Upper lobe of left lung (tissue), 6 donors: ENCODE results near the gene KIF6. TPM values are rescaled to one million over a fixed set of nuclear protein-coding genes. Genes with fewer than 3 reads are reported as not detected.
"Not testable (repeated sequence)": the region's sequence is repeated elsewhere in the genome, so short reads cannot be mapped to it uniquely, and the experiment has no call there.

Experiments
- ATAC-seq, 2 donors: fragments of 200-7000 bp; cut with Tn5 transposase; one replicate each; pipeline ENCODE4 v1.9.1; 2022; ENCODE audit warnings: mild to moderate bottlenecking in 2 of 2, moderate library complexity in 2 of 2; ENCODE audit not compliant: low FRiP score in 2 of 2
- DNase-seq, 2 donors: peaks; one replicate each; pipeline ENCODE4 v3.0.0-alpha.2; 2019 to 2020
- H3K27ac ChIP-seq, 4 donors: fragments of 200-600 bp; sonication (generic); one replicate each; pipeline ENCODE4 v1.5.1; 2016 to 2019
- H3K27me3 ChIP-seq, 4 donors: fragments of 200-600 bp; sonication (generic); one replicate each; pipeline ENCODE4 v1.5.1; 2017 to 2019
- H3K36me3 ChIP-seq, 4 donors: fragments of 200-600 bp; sonication (generic); one replicate each; pipeline ENCODE4 v1.5.1; 2016 to 2019
- H3K4me1 ChIP-seq, 4 donors: fragments of 200-600 bp; sonication (generic); one replicate each; pipeline ENCODE4 v1.5.1; 2018 to 2019
- H3K4me3 ChIP-seq, 4 donors: fragments of 200-600 bp; sonication (generic); one replicate each; pipeline ENCODE4 v1.5.1; 2017 to 2019; ENCODE audit warnings: mild to moderate bottlenecking in 2 of 4, moderate library complexity in 1 of 4
- H3K9me3 ChIP-seq, 4 donors: fragments of 200-600 bp; sonication (generic); one replicate each; pipeline ENCODE4 v1.5.1; 2018 to 2019
- EP300 ChIP-seq, 4 donors: sonication (generic); formaldehyde crosslinking; IDR thresholded peaks; one replicate each; pipeline ENCODE4 v1.5.1; 2017; ENCODE audit warnings: antibody characterized with exemption in 4 of 4, control low read depth in 2 of 4
- POLR2A ChIP-seq, 4 donors: fragments of 450-650 bp; IDR thresholded peaks; one replicate each; pipeline ENCODE4 v1.5.1; 2016 to 2017; ENCODE audit warnings: antibody characterized with exemption in 4 of 4, mild to moderate bottlenecking in 2 of 4
- POLR2AphosphoS5 ChIP-seq, 2 donors: sonication (generic); formaldehyde crosslinking; IDR thresholded peaks; one replicate each; pipeline ENCODE4 v1.5.1; 2017; ENCODE audit warnings: antibody characterized with exemption in 2 of 2
- WGBS, 2 donors: methylation state at CpG; one replicate each; pipeline ENCODE4 v1.1.5; 2017 to 2018; 5-methylcytosine and 5-hydroxymethylcytosine counted together
- total RNA-seq, 6 donors: library from RNA; depleted of rRNA in 4 of 6; stranded (reverse); fragments of >200 nt in 4 of 6; gene quantifications; one replicate each; pipeline versions ENCODE4 v1.1.0 to v1.2.1, GENCODE V29; 2016 to 2021
- TF ChIP-seq, protein P1 (sequence below), 6 experiments: fragments of 450-650 bp in 4 of 6; fragments of 200-600 bp in 2 of 6; sonication (generic) in 2 of 6; IDR thresholded peaks; one replicate each; pipeline ENCODE4 v1.5.1; 2016 to 2019; ENCODE audit warnings: antibody characterized with exemption in 6 of 6
- donor health status: DM: no; HTN: no; CAD: no; lungs with moderate emphysema.
- donor health status: DM: no; HTN: yes; CAD: no; lungs with severe emphysema.

KIF6 gene
- total RNA-seq, 6 donors from 2014 or later, result 0.55 to 7.9 (median 1.5) TPM

DNA sequence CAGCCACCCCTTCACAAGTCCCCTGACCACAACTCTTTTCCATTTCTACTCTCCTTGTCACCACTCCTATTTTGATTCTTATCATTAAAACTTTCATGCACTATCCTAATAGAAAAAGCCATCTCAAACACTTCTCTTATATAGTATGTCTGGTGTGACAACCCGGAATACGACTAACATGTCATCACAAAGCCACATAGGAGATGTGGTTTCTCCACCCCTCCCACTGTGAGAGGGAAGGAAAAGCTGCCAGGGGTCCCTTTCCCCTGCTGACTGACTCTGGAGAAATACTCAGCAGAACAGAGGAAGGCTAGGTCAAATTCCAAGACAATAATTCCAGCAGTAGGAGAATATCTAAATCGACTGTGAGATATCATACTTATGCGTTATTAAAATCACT is 209.7 kb downstream of the KIF6 start:
- no peak for DNase-seq
- 78 to 82% methylated on average over 4 of the region's 4 CpGs for WGBS, 2 donors
- H3K27me3 ChIP-seq, result no peaks in the 10 kb centered on the region
- H3K36me3 ChIP-seq, result no peaks in the 10 kb centered on the region
- no peak for ATAC-seq
- H3K9me3 ChIP-seq, result no peaks in the 10 kb centered on the region
- H3K27ac ChIP-seq, result no peak overlapping the region
- peaks cover 0 to 4% (median 1%) of the 10 kb centered on the region in 4 donors for H3K4me1 ChIP-seq
- TF ChIP-seq POLR2AphosphoS5 (IDR thresholded peaks at IDR 0.05) (no peak), POLR2A (IDR thresholded peaks at IDR 0.05) (no peak), EP300 (IDR thresholded peaks at IDR 0.05) (no peak)
- TF ChIP-seq, protein P1, sequence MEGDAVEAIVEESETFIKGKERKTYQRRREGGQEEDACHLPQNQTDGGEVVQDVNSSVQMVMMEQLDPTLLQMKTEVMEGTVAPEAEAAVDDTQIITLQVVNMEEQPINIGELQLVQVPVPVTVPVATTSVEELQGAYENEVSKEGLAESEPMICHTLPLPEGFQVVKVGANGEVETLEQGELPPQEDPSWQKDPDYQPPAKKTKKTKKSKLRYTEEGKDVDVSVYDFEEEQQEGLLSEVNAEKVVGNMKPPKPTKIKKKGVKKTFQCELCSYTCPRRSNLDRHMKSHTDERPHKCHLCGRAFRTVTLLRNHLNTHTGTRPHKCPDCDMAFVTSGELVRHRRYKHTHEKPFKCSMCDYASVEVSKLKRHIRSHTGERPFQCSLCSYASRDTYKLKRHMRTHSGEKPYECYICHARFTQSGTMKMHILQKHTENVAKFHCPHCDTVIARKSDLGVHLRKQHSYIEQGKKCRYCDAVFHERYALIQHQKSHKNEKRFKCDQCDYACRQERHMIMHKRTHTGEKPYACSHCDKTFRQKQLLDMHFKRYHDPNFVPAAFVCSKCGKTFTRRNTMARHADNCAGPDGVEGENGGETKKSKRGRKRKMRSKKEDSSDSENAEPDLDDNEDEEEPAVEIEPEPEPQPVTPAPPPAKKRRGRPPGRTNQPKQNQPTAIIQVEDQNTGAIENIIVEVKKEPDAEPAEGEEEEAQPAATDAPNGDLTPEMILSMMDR (IDR thresholded peaks at IDR 0.05), result no peak
- no peak overlapping the region for H3K4me3 ChIP-seq

DNA sequence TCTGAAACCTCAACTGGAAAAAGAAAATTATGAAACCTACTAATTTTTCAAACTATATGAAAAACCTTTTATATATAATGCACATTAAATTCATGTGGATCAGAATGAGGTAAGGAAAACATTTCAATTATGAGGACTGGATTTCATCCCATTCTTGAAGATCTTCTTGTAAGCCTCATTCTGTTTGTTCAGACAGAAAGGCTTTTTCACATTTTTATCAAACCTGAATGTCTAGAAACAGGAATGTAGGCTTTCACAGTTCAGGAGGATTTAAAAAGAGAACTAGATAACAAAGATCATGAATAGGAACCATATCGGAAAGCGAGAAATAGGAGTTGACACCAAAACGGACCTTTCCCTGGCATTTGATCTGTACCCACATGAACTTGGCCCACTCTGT is 210.2 kb downstream of the KIF6 start:
- WGBS, 2 donors, result 80 to 86% methylated on average over 3 of the region's 3 CpGs
- no peak for DNase-seq
- no peaks in the 10 kb centered on the region for H3K36me3 ChIP-seq
- H3K4me3 ChIP-seq, result no peak overlapping the region
- ATAC-seq, result no peak
- no peaks in the 10 kb centered on the region for H3K27me3 ChIP-seq
- H3K27ac ChIP-seq, result no peak overlapping the region
- peaks cover 0 to 4% (median 0%) of the 10 kb centered on the region in 4 donors for H3K4me1 ChIP-seq
- H3K9me3 ChIP-seq, result no peaks in the 10 kb centered on the region
- TF ChIP-seq, protein P1 (IDR thresholded peaks at IDR 0.05), result no peak
- TF ChIP-seq EP300 (IDR thresholded peaks at IDR 0.05) (no peak), POLR2AphosphoS5 (IDR thresholded peaks at IDR 0.05) (no peak), POLR2A (IDR thresholded peaks at IDR 0.05) (no peak)

DNA sequence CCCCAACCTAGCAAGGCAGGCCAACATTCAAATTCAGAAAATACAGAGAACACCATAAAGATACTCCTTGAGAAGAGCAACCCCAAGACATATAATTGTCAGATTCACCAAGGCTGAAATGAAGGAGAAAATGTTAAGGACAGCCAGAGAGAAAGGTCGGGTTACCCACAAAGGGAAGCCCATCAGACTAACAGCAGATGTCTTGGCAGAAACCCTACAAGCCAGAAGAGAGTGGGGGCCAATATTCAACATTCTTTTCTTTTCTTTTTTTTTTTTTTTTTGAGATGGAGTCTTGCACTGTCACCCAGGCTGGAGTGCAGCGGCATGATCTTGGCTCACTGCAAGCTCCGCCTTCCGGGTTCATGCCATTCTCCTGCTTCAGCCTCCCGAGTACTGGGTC is 215.4 kb downstream of the KIF6 start:
- not testable (repeated sequence) for H3K27me3 ChIP-seq, H3K4me1 ChIP-seq, DNase-seq, H3K36me3 ChIP-seq, ATAC-seq, H3K27ac ChIP-seq, H3K4me3 ChIP-seq, H3K9me3 ChIP-seq
- 82 to 88% methylated on average over 5 of the region's 5 CpGs for WGBS, 2 donors

DNA sequence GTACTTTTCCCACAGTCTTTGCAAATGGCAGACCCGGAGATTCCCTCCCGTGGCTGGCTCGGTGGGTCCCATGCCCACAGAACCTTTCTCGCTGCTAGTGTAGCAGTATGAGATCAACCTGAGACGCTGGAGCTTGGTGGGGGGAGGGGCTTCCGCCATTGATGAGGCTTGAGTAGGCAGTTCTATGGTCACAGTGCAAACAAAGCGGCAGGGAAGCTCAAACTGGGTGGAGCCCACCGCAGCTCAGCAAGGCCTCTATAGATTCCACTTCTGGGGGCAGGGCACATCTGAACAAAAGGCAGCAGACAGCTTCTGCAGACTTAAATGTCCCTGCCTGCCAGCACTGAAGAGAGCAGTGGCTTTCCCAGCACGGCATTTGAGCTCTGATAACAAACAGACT is 216.7 kb downstream of the KIF6 start:
- Histone ChIP-seq H3K27me3 (no peaks in the 10 kb centered on the region), H3K27ac (no peak overlapping the region), H3K36me3 (no peaks in the 10 kb centered on the region), H3K4me1 (no peaks in the 10 kb centered on the region), H3K9me3 (peaks cover 0 to under 1% (median 0%) of the 10 kb centered on the region in 4 donors), H3K4me3 (no peak overlapping the region)
- TF ChIP-seq, protein P1 (IDR thresholded peaks at IDR 0.05), result no peak
- no peak for TF ChIP-seq POLR2A (IDR thresholded peaks at IDR 0.05)
- no peak for TF ChIP-seq POLR2AphosphoS5 (IDR thresholded peaks at IDR 0.05)
- TF ChIP-seq EP300 (IDR thresholded peaks at IDR 0.05), result no peak
- DNase-seq (no peak), ATAC-seq (no peak)
- 75 to 90% methylated on average over 7 to 9 of the region's 9 CpGs for WGBS, 2 donors

DNA sequence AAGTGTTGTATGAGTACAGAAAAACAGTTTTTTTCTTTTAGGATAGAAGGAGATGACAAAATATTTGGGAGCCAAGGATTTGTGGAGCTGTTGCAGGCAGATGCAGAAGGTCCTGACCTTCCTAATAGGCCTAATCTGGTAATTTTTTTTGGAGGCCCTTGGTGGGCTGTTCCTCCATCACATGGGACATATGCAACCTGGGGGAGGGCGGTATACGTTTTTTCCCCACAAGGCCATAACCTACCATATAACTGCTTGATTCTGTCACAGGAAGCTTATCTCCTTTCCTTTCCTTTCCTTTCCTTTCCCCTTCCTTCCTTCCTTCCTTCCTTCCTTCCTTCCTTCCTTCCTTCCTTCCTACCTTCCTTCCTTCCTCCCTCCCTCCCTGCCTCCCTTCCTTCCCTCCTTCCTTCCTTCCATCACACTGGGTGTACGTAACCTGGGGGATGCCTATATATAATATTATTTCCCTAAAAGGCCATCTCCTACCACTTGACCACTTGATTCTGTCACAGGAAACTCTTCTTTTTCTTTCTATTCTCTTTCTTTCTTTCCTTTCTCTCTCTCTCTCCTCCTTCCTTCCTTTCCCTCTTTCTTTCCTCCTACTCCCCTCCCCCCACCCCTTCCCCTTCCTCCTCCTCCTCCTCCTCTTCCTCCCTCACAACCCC is 217.7 kb downstream of the KIF6 start:
- peaks cover 0 to 11% (median 5%) of the 10 kb centered on the region in 4 donors for H3K9me3 ChIP-seq
- H3K36me3 ChIP-seq, result no peaks in the 10 kb centered on the region
- H3K27ac ChIP-seq, result no peak overlapping the region
- TF ChIP-seq POLR2AphosphoS5 (IDR thresholded peaks at IDR 0.05), result no peak
- TF ChIP-seq, protein P1 (IDR thresholded peaks at IDR 0.05), result no peak
- no peak for TF ChIP-seq EP300 (IDR thresholded peaks at IDR 0.05)
- no peak for TF ChIP-seq POLR2A (IDR thresholded peaks at IDR 0.05)
- no peaks in the 10 kb centered on the region for H3K4me1 ChIP-seq
- 56 to 69% methylated on average over 3 of the region's 3 CpGs for WGBS, 2 donors
- no peak for DNase-seq
- no peaks in the 10 kb centered on the region for H3K27me3 ChIP-seq
- ATAC-seq, result no peak
- H3K4me3 ChIP-seq, result no peak overlapping the region

DNA sequence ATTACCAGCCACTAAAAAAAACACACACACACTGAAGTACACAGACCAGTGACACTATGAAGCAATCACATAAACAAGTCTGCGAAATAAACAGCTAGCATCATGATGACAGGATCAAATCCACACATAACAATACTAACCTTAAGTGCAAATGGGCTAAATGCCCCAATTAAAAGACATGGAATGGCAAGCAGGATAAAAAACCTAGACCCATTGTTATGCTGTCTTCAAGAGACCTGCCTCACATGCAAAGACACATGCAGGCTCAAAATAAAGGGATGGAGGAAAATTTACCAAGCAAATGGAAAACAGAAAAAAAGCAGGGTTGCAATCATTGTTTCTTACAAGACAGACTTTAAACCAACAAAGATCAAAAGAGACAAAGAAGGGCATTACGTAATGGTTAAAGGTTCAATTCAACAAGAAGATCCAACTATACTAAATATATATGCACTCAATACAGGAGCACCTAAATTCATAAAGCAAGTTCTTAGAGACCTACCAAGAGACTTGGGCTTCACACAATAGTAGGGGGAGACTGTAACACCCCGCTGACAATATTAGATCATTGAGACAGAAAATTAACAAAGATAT is 222.7 kb downstream of the KIF6 start:
- not testable (repeated sequence) for H3K4me3 ChIP-seq, H3K36me3 ChIP-seq, DNase-seq, H3K27ac ChIP-seq, ATAC-seq, H3K4me1 ChIP-seq, H3K27me3 ChIP-seq
- 86 to 92% methylated on average over 3 of the region's 3 CpGs for WGBS, 2 donors
- peaks cover 0 to 20% (median 18%) of the 10 kb centered on the region in 4 donors for H3K9me3 ChIP-seq
